Measurements from ENCODE around the gene CAB39L. TPM values are rescaled to one million over a fixed set of nuclear protein-coding genes. Genes with fewer than 3 reads are reported as not detected.

CAB39L gene
- total and polyA plus RNA-seq, 12 donors, result 7.1 to 33.2 (median 16.9) TPM

- peaks cover 0 to 9% (median 4%) of the 10 kb centered on the region in 9 donors for H3K4me1 ChIP-seq
- intact Hi-C loops (cut with DNase I), result no loop called here
- DNase-seq (no peak), ATAC-seq (no peak)
- TF ChIP-seq, protein P1, sequence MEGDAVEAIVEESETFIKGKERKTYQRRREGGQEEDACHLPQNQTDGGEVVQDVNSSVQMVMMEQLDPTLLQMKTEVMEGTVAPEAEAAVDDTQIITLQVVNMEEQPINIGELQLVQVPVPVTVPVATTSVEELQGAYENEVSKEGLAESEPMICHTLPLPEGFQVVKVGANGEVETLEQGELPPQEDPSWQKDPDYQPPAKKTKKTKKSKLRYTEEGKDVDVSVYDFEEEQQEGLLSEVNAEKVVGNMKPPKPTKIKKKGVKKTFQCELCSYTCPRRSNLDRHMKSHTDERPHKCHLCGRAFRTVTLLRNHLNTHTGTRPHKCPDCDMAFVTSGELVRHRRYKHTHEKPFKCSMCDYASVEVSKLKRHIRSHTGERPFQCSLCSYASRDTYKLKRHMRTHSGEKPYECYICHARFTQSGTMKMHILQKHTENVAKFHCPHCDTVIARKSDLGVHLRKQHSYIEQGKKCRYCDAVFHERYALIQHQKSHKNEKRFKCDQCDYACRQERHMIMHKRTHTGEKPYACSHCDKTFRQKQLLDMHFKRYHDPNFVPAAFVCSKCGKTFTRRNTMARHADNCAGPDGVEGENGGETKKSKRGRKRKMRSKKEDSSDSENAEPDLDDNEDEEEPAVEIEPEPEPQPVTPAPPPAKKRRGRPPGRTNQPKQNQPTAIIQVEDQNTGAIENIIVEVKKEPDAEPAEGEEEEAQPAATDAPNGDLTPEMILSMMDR (IDR thresholded peaks at IDR 0.05), result no peak
- H3K36me3 ChIP-seq, result peaks cover 0 to 53% (median 7%) of the 10 kb centered on the region in 9 donors
- peaks cover 0 to 14% (median 4%) of the 10 kb centered on the region in 11 donors for H3K9me3 ChIP-seq
- no peak overlapping the region for H3K27ac ChIP-seq
- H3K27me3 ChIP-seq, result no peaks in the 10 kb centered on the region
- WGBS, 2 donors, result 75 to 88% methylated on average over 1 of the region's 1 CpG
- H3K4me3 ChIP-seq, result no peak overlapping the region
These were observed 89.1 kb downstream of the CAB39L start for GRCh38 chr13:49354719-49355118.

DNA sequence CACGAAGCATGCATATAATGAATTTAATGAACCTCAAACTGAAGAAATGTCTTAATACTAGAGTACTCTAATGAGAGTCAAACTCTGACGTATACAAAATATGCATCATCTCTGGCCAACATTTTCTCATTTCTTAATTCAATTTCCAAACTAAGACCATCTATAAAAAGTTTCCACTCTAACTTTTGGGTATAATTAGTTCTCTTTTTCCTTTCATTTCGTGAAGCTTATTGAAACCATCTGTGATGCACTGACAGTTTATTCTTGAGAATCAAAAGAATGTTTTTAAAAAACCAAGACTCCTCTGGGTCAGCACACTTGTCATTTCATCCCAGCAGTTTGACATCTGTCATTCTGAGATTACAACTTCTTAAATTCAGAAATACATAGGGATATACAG lies 90.0 kb downstream of the CAB39L start:
- peaks cover 0 to 9% (median 4%) of the 10 kb centered on the region in 9 donors for H3K4me1 ChIP-seq
- no peak overlapping the region for H3K27ac ChIP-seq
- no peak for DNase-seq
- H3K36me3 ChIP-seq, result peaks cover 0 to 49% (median 7%) of the 10 kb centered on the region in 9 donors
- intact Hi-C loops (cut with DNase I), result no loop called here
- TF ChIP-seq, protein P1 (IDR thresholded peaks at IDR 0.05), result no peak
- no peak overlapping the region for H3K4me3 ChIP-seq
- no peaks in the 10 kb centered on the region for H3K27me3 ChIP-seq
- peaks cover 0 to 14% (median 4%) of the 10 kb centered on the region in 11 donors for H3K9me3 ChIP-seq
- ATAC-seq, result no peak
- 81 to 85% methylated on average over 3 of the region's 3 CpGs for WGBS, 2 donors

DNA sequence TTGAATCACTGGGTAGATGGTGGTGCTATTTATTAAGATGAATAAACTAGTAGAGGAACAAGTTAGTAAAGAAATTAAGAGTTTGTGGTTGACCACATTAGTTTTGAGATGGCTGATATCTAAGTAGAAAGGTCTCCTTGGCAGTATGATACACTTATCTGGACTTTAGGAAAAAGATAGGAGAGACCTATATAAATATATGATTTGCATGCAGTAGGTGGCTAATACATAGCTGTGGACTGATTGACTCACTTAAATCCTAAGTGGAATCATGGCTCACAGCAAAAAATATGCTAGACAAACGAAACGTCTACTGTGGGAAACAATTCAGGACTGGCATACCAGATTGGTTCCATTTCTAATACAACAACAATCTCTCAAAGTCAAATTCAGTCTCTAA lies 92.0 kb downstream of the CAB39L start:
- TF ChIP-seq, protein P1 (IDR thresholded peaks at IDR 0.05), result no peak
- Histone ChIP-seq H3K9me3 (peaks cover 0 to 14% (median 4%) of the 10 kb centered on the region in 11 donors), H3K27me3 (no peaks in the 10 kb centered on the region), H3K36me3 (peaks cover 0 to 31% (median 0%) of the 10 kb centered on the region in 9 donors), H3K27ac (no peak overlapping the region), H3K4me1 (peaks cover 0 to 15% (median 5%) of the 10 kb centered on the region in 9 donors), H3K4me3 (no peak overlapping the region)
- 76 to 80% methylated on average over 2 of the region's 2 CpGs for WGBS, 2 donors
- DNase-seq (no peak), ATAC-seq (no peak)
- intact Hi-C loops (cut with DNase I), result no loop called here

GRCh38 chr13:49348751-49349150 lies 95.1 kb downstream of the CAB39L start:
- H3K4me1 ChIP-seq, result peaks cover 0 to 7% (median 0%) of the 10 kb centered on the region in 9 donors
- H3K27ac ChIP-seq, result no peak overlapping the region
- no peaks in the 10 kb centered on the region for H3K27me3 ChIP-seq
- H3K36me3 ChIP-seq, result peaks cover 0 to 19% (median 0%) of the 10 kb centered on the region in 9 donors
- no peak overlapping the region for H3K4me3 ChIP-seq
- intact Hi-C loops (cut with DNase I), result no loop called here
- DNase-seq (no peak), ATAC-seq (no peak)
- TF ChIP-seq, protein P1 (IDR thresholded peaks at IDR 0.05), result no peak
- WGBS, 2 donors, result 76 to 83% methylated on average over 7 of the region's 7 CpGs
- no peaks in the 10 kb centered on the region for H3K9me3 ChIP-seq
